T-helper 1 cell (primary cell): ENCODE results near the gene TCF4.
A peak's percentile ranks its signal among the peaks of the same experiment; 100 is the strongest.

Experiments
- DNase-seq, 5 donors: peaks; one replicate each; pipeline ENCODE4 v3.0.0-alpha.2; 2012 to 2020

The TCF4 gene

DNA sequence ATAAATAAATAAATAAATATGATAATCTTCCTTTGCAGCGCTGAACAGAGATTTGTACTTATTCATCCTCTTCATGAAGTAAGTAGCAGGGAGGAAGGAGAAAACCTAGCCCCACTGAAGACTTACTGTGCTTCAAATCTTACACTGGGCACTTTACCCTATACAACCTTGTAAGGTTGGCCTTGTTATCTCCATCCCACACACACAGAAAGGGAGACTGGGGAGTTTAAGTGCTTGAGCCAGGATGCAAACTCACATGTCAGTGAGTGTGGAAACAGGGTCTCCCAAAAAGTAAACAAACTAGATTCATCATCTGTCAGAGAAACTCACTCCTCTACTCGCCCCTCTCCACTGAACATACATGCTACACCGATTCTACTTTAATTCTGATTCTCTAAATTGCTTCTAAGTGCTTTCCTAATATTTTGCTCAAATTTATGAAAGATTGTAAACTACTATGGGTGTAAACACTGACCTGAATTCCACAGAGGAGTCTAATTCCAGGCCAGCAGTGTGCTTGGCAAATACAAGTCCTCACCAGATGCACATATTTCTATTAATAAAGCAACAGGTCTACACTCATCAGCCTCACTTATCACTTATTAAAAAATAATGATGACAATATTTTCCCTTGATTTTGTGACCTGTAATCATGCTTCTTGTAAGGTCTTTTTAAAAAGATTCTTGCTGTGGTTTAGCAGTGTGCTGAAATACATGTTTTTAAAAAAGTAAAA is 155.5 kb downstream of the TCF4 start:
- no peak for DNase-seq

GRCh38 chr18:55430026-55430425 is 158.0 kb downstream of the TCF4 start:
- DNase-seq = no peak

GRCh38 chr18:55427951-55428350 is 160.0 kb downstream of the TCF4 start:
- no peak for DNase-seq

DNA sequence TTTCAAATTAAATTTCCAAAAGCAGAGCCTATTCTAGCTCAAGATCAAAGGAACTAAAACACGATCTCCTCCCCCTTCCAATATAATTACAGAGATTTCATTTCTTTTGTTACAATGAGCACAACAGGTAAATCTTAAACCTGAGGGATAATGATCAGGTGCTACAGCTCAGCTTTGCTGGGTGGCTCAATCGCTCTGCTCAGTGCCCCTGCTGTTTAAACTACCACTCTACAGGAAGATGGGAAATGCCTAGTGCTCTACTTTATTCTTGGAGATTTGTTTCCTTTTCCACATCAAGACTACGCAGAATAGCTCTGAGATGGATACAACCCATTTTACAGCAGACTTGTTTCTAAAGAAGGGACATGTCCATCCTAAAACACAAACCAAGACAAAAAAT is 162.3 kb downstream of the TCF4 start:
- DNase-seq = no peak

- no peak for DNase-seq
These were observed 165.4 kb downstream of the TCF4 start for GRCh38 chr18:55422456-55423180.

DNA sequence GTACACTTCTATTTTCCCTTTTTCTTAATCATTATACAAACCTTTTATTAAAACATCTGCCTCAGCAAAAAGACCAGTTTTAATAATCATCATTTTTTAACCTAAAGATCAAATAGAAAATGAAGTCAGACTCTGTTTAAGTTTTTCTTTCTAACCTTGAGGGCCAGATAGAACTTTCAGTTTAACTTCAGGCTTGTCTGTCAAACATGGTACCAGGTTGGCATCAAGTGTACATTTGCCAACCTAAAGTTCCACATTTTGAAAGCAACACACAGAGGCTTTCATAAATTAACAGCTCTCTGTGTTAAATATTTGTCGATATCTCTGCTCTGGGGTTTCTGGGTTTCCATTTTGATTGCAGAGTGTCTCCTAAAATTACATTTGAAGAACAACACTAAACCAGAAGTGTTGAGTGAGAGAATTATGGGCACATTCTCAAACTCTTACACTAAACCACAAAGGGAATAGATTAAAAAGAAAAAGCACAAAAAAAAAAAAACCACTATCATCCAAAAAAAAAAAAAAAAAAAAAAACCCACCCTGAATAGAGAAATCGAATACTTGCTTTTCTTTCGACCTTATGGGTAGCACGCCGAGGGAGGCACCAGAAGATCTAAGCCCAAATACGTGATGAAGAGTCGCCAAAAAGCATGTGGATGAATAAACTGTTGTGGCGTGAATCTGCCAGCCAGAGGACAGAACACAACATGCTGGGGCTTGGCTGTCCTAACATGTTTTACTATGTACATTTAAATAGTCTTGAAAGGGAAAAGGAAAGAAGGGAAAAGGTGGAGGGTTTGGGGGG is 166.2 kb downstream of the TCF4 start:
- DNase-seq = no peak

- no peak for DNase-seq
These were observed 166.7 kb downstream of the TCF4 start for GRCh38 chr18:55421308-55421614.

GRCh38 chr18:55420665-55421307 is 167.2 kb downstream of the TCF4 start:
- no peak for DNase-seq

DNA sequence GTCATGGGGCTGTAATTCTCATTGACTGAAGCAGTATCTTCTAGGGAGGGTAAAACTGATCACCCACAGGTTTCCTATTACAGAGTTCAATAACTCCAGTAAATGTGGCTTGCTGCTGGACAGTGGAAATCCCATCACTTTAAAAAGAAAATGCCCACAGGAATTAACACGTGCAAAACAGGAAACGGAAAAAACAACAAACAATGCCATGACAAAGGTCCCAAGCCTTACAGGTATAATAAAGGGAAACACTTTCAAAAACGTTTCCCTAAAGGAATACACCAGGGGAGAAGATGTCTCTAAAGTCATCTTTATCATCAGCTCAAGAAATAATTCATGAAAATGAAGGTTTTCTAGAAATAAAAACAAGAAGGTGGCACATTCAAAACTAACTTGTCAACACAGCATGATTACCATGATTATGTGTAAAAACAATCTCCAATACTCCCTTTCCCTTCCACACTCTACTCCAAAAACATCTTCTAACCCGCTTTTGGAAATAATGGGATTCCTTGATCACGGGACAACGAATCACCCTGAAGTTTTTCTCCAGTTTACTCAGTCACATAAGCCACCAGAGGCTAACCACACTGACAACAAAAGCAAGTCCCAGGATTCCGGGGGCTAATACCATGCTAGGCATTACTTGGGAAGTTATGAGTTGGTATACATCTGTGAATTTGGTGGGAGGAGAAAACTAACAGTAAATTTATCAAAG is 167.9 kb downstream of the TCF4 start:
- no peak for DNase-seq

DNA sequence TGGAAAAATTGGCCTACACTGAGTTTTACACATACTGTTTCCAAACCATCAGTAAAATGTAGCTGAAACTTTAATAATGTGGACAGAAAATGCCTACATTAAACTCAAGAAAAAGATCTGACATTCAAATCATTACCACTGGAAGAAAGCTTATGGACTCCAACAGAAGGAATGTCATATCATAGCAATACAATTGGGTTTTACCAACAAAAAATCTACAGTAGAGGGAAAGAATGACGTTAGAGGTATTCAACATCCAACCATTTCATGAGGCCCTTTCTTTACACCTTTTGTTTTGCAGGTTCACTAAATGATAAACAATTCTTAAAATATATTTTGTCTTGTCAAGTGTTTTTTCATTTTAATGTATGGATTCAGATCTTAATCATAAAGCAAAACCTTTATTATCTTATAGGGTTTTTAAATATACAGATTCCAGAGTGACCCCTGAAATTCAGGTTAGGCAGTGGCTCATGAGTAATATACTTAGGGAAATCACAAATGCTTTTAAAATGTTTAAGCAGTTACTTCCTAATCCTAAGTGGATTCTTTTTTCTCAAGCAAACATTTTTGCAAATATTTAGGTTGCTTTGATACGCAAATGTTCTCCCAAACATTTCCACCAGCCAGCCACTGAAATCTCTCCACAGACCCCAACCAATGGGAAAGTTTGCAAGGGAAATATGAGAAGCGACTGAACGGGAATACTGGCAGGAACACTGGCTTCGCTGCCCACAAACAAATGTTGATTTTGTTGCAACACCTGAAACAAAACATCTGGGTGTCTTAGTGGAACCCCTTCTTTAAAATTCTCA is 168.7 kb downstream of the TCF4 start:
- no peak for DNase-seq

DNA sequence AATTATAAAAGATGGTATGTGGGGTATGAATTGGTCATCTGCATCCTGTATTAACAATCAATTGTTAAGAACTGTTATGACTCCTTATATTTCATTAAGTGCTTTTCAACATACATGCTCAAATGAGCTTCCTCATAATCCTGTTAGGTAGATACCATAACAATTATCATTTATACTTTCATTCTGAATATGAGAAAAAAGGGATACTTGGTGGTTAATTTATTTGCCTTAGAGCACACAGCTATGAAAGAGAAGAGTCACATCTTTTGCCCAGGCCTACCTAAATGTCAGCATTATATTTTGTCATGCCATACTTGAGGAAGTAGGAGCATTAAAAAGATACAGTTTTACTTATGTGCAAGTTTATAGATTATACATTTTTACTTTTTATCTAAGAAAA is 169.6 kb downstream of the TCF4 start:
- DNase-seq = no peak

DNA sequence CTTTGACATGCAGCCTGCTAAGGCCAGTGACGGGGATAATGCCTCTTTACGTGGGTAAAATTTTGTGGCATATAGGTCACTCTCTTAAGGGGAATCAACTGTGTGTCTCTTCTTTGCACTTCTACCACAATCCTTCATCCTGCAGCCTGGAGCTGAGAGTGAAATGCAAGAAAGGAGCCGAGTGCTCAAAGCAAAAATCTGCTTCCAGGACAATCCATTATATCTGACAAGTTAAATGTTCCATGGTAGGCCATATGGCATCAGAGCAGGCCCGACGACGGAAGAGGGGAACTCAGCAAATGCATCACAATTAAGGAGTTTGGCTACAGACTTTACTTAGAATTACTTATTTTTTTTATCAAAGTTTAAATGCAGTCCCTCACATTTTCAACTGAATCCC is 171.2 kb downstream of the TCF4 start:
- DNase-seq = no peak

GRCh38 chr18:55415258-55415871 is 172.6 kb downstream of the TCF4 start:
- peak; percentile 13 to 62 (median 46) for DNase-seq

DNA sequence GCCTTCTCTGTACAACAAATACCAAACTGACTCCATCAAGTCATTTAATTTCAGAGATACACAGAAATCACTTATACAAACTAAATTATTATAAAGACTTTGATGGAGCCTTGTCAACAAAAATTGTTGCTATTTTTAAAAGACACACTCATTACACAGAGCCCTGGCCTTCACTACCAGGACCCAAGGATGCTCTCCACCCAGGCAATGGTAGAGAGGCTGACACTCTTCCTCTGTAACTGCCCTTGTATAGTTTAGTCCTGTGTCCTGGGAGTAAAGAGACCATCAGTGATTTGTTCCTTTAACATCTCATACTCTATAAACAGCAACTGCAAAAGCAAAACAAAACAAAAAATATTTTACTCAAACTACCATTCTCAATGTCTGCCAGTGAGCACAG is 173.5 kb downstream of the TCF4 start:
- DNase-seq = no peak

DNA sequence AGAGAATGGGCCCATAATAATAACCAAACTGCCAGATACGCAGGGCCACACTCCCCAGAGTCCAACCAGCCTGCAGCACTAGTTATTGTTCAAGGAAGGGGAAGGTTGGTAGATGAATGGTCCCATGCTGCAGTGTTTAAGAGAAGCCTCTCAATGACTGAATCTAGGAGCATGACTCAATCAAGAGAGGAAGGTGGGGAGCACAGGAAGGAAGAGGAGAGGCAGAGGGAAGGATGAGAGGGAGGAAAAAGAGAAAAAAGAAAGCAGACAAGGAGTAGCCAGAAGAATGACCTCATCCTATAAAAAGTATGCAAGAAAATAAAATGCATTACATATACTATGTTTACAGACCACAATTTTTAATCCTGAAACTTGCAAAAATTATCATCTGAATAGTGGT is 174.5 kb downstream of the TCF4 start:
- DNase-seq = no peak

DNA sequence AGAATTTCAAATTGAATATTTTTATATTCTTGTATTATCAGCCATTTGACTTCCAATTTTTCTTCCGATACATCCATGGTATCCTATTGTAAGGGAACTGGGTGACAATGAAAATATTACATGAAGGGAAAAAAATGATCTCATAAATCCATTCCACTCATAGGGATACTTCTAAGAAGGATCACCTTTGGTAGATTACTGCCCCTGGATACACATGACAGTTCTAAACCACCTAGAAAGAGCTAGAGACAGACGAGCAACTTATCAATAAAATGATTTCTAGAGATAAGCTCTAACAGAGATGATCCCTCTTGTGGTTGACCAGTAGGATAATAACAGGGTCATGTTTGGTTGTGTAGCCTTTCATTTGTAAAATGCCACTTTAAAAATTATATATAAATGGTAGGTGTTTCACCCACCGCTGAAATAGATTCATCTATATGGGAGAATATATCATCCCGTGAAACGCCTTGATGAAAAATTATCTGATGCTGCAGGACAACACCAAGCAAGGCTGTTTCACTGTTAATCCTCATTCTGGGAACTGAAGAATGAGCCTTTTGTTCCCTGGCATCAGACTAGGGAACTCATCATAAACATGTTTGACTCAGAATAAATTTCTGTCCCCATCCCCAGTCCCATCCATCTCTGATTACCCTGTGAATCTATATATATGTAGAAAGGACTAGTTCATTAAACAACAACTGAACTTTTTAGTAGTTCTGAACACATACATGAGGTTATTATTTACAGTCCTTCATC is 180.0 kb downstream of the TCF4 start:
- DNase-seq = no peak

- no peak for DNase-seq
These were observed 180.8 kb downstream of the TCF4 start for GRCh38 chr18:55407191-55407590.

- DNase-seq = no peak
These were observed 181.5 kb downstream of the TCF4 start for GRCh38 chr18:55406451-55406991.

DNA sequence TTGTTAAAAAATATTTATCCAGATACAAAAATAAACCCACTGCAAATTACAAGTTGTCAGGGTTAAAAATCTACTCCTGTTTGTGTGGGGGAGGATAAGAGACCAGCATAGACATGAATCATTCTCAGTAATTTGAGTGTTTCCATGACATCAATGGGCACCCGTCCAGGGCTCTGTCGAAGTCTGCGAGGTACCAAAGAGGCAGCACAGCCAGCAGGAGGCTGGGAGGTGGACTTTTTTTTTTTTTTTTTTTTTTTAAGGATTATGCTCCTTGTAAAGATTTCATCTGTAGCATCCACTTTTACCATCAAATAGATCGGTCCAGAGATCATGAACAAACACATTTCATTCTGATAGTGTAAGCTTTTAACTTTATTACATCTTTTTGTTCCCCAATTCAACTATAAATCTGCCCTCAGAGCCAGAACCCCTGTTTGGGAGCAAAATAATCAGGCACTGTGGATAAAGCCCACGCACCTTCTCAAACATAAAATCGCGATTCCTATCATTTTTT is 182.0 kb downstream of the TCF4 start:
- DNase-seq = no peak

- no peak for DNase-seq
These were observed 182.5 kb downstream of the TCF4 start for GRCh38 chr18:55405475-55405874.
